Panc1 (cell line): ENCODE results near the gene ARID2. TPM values are rescaled to one million over a fixed set of nuclear protein-coding genes. Genes with fewer than 3 reads are reported as not detected.

Experiments
- ATAC-seq: fragments of 200-7000 bp; cut with Tn5 transposase; 2 replicates; pipeline ENCODE4 v1.9.1; 2020; ENCODE audit warnings: mild to moderate bottlenecking, moderate library complexity
- BruUV-seq: library from RNA; stranded (reverse); fragments of 400-500 nt; replicated peaks from 2 replicates; lab custom pipeline; 2021; lab: Mats Ljungman, UMichigan
- CTCF ChIA-PET: fragments of 300-600 bp; sonication (Branson Sonifier 250); formaldehyde crosslinking; loops from one replicate; lab custom pipeline; 2022; ENCODE audit warnings: antibody characterized with exemption; lab: Charles Lee
- POLR2A ChIA-PET: fragments of 300-600 bp; sonication (Branson Sonifier 250); formaldehyde crosslinking; loops from one replicate; lab custom pipeline; 2022; ENCODE audit warnings: antibody characterized with exemption; lab: Charles Lee
- DNase-seq: peaks from one replicate; pipeline ENCODE4 v3.0.0-alpha.2; 2010; ENCODE audit warnings: low read depth, low spot score
- H3K27ac ChIP-seq: 2 replicates; pipeline ENCODE4 v1.5.1; 2011; ENCODE audit warnings: mild to moderate bottlenecking, low read length, inconsistent platforms
- H3K27me3 ChIP-seq: fragments of 200-500 bp; sonication (Bioruptor generic); 2 replicates; pipeline ENCODE4 v1.6.0; 2014; ENCODE audit warnings: low read length, inconsistent platforms; ENCODE audit not compliant: control insufficient read depth, insufficient read depth
- H3K36me3 ChIP-seq: fragments of 200-500 bp; sonication (Bioruptor generic); 2 replicates; pipeline ENCODE4 v1.5.1; 2014; ENCODE audit warnings: inconsistent platforms, mild to moderate bottlenecking, low read length, moderate library complexity; ENCODE audit not compliant: control insufficient read depth, insufficient read depth
- H3K4me1 ChIP-seq: 2 replicates; pipeline ENCODE4 v1.5.1; 2011; ENCODE audit warnings: inconsistent platforms, mild to moderate bottlenecking, low read length, moderate library complexity; ENCODE audit not compliant: control insufficient read depth, insufficient read depth
- H3K4me3 ChIP-seq, 2 experiments: 2 replicates each; pipeline ENCODE4 v1.5.1; 2011 to 2012; ENCODE audit warnings: low read depth in 2 of 2, low read length in 2 of 2, mild to moderate bottlenecking in 2 of 2, inconsistent platforms in 1 of 2, moderate library complexity in 1 of 2
- H3K9me3 ChIP-seq: fragments of 200-500 bp; sonication (Bioruptor generic); 2 replicates; pipeline ENCODE4 v1.5.1; 2014; ENCODE audit warnings: low read depth, mild to moderate bottlenecking, inconsistent platforms, low read length, moderate library complexity; ENCODE audit not compliant: control insufficient read depth, insufficient read depth
- CTCF ChIP-seq: fragments of 450-650 bp; IDR thresholded peaks from 2 replicates; pipeline ENCODE4 v1.5.1; 2017; ENCODE audit warnings: mild to moderate bottlenecking
- POLR2AphosphoS5 ChIP-seq: IDR thresholded peaks from 2 replicates; pipeline ENCODE4 v1.6.1; 2012; ENCODE audit warnings: mild to moderate bottlenecking, low read depth, low read length, moderate library complexity
- REST ChIP-seq, 2 experiments: IDR thresholded peaks; 2 replicates each; pipeline ENCODE4 v1.6.1; 2011 to 2012; ENCODE audit warnings: low read depth in 2 of 2, control low read depth in 1 of 2, low read length in 1 of 2, mild to moderate bottlenecking in 1 of 2, moderate library complexity in 1 of 2; ENCODE audit not compliant: insufficient read depth in 1 of 2
- SIN3A ChIP-seq: IDR thresholded peaks from 2 replicates; pipeline ENCODE4 v1.6.1; 2012; ENCODE audit warnings: low read depth, mild to moderate bottlenecking, low read length, moderate library complexity, borderline replicate concordance; ENCODE audit not compliant: insufficient read depth
- TCF7L2 ChIP-seq: IDR thresholded peaks from 2 replicates; pipeline ENCODE4 v1.6.1; 2011; ENCODE audit warnings: mild to moderate bottlenecking, low read depth, low read length, inconsistent platforms
- in situ Hi-C: cut with HindIII; loops from 2 replicates; pipeline ENCODE4 v1.10.0; 2016; ENCODE audit warnings: low sequenced_read_pairs, low pct_unique_long_range_greater_than_20kb
- intact Hi-C: fragments of 100-400 bp; cut with micrococcal nuclease; formaldehyde crosslinking; loops from one replicate; pipeline ENCODE4 v1.10.0; 2022; ENCODE audit not compliant: unreplicated experiment
- total RNA-seq: library from RNA; stranded (reverse); gene quantifications from one replicate; pipeline ENCODE4 v1.2.1, GENCODE V29; 2021; ENCODE audit not compliant: unreplicated experiment

ARID2 gene
- total RNA-seq, 1 experiment from 2014 or later, result 39.5 TPM

- peaks cover 8% of the 10 kb centered on the region for H3K27me3 ChIP-seq
- ATAC-seq (no peak), DNase-seq (no peak)
- TF ChIP-seq POLR2AphosphoS5 (no peak), SIN3A (no peak), TCF7L2 (no peak), CTCF (no peak), REST (IDR thresholded peaks at IDR 0.05; ENCODE audit: insufficient read depth in 1 of 2, low read depth in 2 of 2, low read length in 1 of 2) (no peak)
- no peak overlapping the region for H3K27ac ChIP-seq
- H3K4me1 ChIP-seq, result no peaks in the 10 kb centered on the region
- intact Hi-C loops, result no loop called here
- CTCF ChIA-PET, result no interaction called here
- no TSS peak for BruUV-seq
- H3K36me3 ChIP-seq, result no peaks in the 10 kb centered on the region
- in situ Hi-C loops, result no loop called here
- POLR2A ChIA-PET, result no interaction called here
- H3K9me3 ChIP-seq, result no peaks in the 10 kb centered on the region
- no peak overlapping the region for H3K4me3 ChIP-seq
These were observed 41.3 kb upstream of the ARID2 start for GRCh38 chr12:45688183-45688582.

- no peak for DNase-seq
- H3K9me3 ChIP-seq, result no peaks in the 10 kb centered on the region
- CTCF ChIA-PET, result interaction anchor here (0.5 kb wide), 1 partner anchor 16 kb away, joined by 5 read pairs; no protein-coding TSS in a partner anchor
- ATAC-seq, result no peak
- no peaks in the 10 kb centered on the region for H3K4me1 ChIP-seq
- no peaks in the 10 kb centered on the region for H3K36me3 ChIP-seq
- POLR2A ChIA-PET, result no interaction called here
- in situ Hi-C loops, result no loop called here
- TF ChIP-seq TCF7L2 (no peak), SIN3A (no peak), POLR2AphosphoS5 (no peak), CTCF (no peak), REST (IDR thresholded peaks at IDR 0.05; ENCODE audit: insufficient read depth in 1 of 2, low read depth in 2 of 2, low read length in 1 of 2) (no peak)
- H3K27ac ChIP-seq, result no peak overlapping the region
- BruUV-seq, result no TSS peak
- intact Hi-C loops, result no loop called here
- no peak overlapping the region for H3K4me3 ChIP-seq
- H3K27me3 ChIP-seq, result no peaks in the 10 kb centered on the region
These were observed 34.5 kb upstream of the ARID2 start for GRCh38 chr12:45695035-45695434.
